GM12874 (cell line): ENCODE measurements around the gene GRB7.

ENCODE experiments used
- CTCF ChIP-seq: IDR thresholded peaks from 2 replicates; pipeline ENCODE4 v1.5.1; 2011; ENCODE audit warnings: low read depth, mild to moderate bottlenecking, control low read depth, low read length, moderate library complexity; ENCODE audit not compliant: insufficient read depth

The GRB7 gene

GRCh38 chr17:39757176-39757662, 19.5 kb downstream of the GRB7 start:
- TF ChIP-seq CTCF: no peak

GRCh38 chr17:39757931-39758873, 20.5 kb downstream of the GRB7 start:
- TF ChIP-seq CTCF: no peak

GRCh38 chr17:39759204-39759603, 21.5 kb downstream of the GRB7 start:
- no peak for TF ChIP-seq CTCF

- TF ChIP-seq CTCF: no peak
Measured at GRCh38 chr17:39761861-39762496, 24.2 kb downstream of the GRB7 start.

- TF ChIP-seq CTCF: no peak
Measured at GRCh38 chr17:39763051-39763820, 25.5 kb downstream of the GRB7 start.

- TF ChIP-seq CTCF: no peak
Measured at GRCh38 chr17:39765175-39765574, 27.4 kb downstream of the GRB7 start.

GRCh38 chr17:39765766-39766165, 28.0 kb downstream of the GRB7 start:
- no peak for TF ChIP-seq CTCF
